Measurements from ENCODE around the gene DNAJC5.
"Not testable (repeated sequence)": the region's sequence is repeated elsewhere in the genome, so short reads cannot be mapped to it uniquely, and the experiment has no call there.

The DNAJC5 gene

DNA sequence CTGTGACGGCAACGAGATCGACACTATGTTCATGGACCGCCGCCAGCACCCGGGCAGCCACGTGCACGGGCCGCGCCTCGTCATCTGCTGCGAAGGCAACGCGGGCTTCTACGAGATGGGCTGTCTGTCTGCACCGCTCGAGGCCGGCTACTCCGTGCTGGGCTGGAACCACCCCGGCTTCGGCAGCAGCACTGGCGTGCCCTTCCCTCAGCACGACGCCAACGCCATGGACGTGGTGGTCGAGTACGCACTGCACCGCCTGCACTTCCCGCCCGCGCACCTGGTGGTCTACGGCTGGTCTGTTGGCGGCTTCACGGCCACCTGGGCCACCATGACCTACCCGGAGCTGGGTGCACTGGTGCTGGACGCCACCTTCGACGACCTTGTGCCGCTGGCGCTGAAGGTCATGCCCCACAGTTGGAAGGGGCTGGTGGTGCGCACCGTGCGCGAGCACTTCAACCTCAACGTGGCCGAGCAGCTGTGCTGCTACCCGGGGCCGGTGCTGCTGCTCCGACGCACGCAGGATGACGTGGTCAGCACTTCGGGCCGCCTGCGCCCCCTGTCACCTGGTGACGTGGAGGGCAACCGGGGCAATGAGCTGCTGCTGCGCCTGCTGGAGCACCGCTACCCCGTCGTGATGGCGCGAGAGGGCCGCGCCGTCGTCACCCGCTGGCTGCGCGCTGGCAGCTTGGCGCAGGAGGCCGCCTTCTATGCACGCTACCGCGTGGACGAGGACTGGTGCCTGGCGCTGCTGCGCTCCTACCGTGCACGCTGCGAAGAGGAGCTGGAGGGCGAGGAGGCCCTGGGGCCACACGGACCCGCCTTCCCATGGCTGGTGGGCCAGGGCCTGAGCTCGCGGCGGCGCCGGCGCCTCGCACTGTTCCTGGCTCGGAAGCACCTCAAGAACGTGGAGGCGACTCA lies 32.7 kb upstream of the DNAJC5 start:
- no peak overlapping the region for H3K4me3 ChIP-seq (ENCODE audit: control insufficient read depth, low read depth, low read length)
- no peak for DNase-seq (ENCODE audit: low read depth)
- TF ChIP-seq, protein P1, sequence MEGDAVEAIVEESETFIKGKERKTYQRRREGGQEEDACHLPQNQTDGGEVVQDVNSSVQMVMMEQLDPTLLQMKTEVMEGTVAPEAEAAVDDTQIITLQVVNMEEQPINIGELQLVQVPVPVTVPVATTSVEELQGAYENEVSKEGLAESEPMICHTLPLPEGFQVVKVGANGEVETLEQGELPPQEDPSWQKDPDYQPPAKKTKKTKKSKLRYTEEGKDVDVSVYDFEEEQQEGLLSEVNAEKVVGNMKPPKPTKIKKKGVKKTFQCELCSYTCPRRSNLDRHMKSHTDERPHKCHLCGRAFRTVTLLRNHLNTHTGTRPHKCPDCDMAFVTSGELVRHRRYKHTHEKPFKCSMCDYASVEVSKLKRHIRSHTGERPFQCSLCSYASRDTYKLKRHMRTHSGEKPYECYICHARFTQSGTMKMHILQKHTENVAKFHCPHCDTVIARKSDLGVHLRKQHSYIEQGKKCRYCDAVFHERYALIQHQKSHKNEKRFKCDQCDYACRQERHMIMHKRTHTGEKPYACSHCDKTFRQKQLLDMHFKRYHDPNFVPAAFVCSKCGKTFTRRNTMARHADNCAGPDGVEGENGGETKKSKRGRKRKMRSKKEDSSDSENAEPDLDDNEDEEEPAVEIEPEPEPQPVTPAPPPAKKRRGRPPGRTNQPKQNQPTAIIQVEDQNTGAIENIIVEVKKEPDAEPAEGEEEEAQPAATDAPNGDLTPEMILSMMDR (IDR thresholded peaks at IDR 0.05; ENCODE audit: control insufficient read depth, insufficient read depth, low read depth, low read length, missing control alignments): no peak

DNA sequence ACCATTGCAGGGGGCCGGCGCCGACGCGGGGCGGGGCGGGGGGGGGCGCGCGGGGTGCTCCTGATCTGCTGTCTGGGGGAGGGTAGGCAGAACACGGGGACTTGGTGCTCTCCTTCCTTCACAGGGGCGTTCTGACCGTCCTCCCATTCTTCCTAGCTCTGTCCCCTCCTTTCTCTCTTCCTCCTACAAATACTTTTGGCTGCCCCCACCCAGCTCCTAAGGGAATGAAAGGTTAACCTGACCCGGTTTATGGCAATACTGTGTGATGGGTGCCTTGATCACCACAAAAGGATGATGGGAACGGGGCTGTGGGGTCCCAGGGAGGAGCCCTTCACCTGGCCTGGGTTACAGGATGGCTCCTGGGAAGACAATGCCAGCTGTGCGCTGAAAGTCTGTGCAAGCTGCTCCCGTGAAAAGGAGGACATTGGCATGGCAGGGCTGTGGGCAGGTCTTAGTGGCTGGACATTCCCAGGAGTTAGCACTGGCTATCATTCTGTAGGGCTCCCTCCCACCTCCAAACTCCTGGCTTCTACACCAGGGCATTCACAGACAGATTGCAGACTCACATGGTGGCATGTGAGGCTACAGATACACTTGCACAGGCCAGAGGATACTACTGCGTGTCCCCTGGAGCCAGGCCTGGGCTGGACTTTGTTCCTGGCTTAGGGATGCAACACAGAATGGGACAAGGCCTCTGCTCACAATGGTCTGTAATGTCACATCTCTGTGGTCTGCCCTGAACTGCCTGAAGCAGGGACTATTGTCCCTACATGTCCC lies 31.7 kb upstream of the DNAJC5 start:
- no peak for DNase-seq (ENCODE audit: low read depth)
- H3K4me3 ChIP-seq (ENCODE audit: control insufficient read depth, low read depth, low read length): peak overlapping the region; percentile 100; the same call in 1 of the 2 replicates
- TF ChIP-seq, protein P1 (IDR thresholded peaks at IDR 0.05; ENCODE audit: control insufficient read depth, insufficient read depth, low read depth, low read length, missing control alignments): no peak

DNA sequence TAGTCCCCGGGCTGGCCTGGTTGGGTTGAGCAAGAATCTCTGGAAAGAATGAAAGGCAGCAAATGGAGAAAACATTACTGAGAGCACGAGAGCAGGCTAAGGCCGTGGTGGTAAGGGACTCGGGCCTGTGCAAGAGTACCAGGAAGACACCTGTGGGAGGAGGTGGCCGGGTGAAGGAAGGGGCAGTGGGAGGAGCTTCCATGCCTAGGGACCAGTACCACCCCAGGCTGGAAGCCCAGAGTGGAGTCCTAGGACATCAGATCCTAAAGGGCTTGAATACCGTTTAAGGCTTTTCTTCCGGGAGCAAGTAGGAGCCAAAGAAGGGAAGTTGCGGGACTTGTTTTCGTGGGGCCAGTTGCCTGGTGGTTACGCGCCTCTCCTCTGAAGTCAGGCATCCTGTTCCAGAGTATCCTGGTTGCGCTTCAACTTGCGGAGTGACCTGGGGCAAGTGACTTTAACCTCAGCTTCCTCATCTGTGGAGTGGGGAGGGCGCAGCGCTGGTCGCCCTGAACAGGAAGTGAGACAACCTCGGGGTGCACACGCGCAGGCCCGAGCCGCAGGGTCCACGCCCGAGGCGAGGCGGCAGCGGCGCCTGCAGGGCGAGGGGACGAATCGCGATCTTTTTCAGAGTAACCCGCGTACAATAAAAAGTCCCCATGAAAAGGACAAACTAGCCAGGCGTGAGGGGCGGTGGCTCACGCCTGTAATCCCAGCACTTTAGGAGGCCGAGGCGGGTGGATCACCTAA lies 31.0 kb upstream of the DNAJC5 start:
- peak overlapping the region; percentile 100 for H3K4me3 ChIP-seq (ENCODE audit: control insufficient read depth, low read depth, low read length)
- TF ChIP-seq, protein P1 (IDR thresholded peaks at IDR 0.05; ENCODE audit: control insufficient read depth, insufficient read depth, low read depth, low read length, missing control alignments): peak; percentile 62
- DNase-seq (ENCODE audit: low read depth): peak; percentile 31

DNA sequence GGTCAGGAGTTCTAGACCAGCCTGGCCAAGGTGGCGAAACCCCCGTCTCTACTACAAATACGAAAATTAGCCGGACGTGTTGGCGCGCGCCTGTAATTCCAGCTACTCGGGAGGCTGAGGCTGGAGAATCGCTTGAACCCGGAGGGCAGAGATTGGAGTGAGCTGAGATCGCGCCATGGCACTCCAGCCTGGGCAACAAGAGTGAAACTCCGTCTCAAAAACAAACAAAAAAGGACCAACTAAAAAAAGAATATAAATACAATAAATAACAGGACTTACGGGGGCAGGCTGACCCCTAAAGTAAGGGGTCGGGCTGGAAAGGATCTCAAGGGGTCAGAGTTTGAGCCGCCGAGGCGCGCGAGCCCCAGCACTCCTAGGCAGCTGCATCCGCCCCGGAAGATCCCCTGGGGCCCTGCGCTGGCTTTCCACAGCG lies 30.4 kb upstream of the DNAJC5 start:
- TF ChIP-seq, protein P1 (IDR thresholded peaks at IDR 0.05; ENCODE audit: control insufficient read depth, insufficient read depth, low read depth, low read length, missing control alignments): no peak
- peak overlapping the region; percentile 100 for H3K4me3 ChIP-seq (ENCODE audit: control insufficient read depth, low read depth, low read length)
- no peak for DNase-seq (ENCODE audit: low read depth)

DNA sequence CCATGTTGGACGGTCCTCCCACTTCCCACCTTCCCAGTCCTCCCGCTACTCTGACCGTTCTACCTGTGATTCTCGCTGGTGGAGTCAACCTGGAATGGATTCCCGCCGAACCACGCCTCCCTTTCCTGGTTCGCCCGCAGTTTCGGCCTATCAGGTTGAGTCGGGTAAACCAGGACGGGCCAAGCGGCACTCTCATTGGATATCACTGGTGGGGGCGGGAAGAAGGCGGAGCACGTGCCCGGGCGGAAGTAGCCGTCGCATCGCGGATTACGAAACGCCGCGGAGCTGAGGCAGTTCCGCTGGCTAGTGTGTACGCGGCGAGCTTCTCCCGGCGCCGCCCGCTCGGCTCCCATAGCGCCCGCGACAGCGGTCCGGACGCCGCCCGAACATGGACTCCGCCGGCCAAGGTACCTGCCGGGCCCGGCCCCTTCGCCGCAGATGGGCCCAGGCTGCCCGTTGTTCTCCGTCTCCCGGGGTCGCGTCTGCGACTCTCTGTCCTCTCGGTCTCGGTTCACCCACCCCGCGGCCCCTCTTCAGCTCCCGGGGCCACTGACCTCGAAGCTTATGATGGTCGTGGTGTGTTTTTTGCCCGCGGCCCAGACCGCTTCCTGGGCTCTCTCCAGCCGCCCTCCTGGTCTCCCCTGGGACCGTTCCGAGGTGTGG lies 29.8 kb upstream of the DNAJC5 start, which contains the start of gene TPD52L2:
TSS of gene TPD52L2 (plus strand) at position 293 of the 663 bp plus-strand sequence. CDS start at position 389, 96 bp downstream.
- TF ChIP-seq, protein P1 (IDR thresholded peaks at IDR 0.05; ENCODE audit: control insufficient read depth, insufficient read depth, low read depth, low read length, missing control alignments): no peak
- peak; percentile 87 for DNase-seq (ENCODE audit: low read depth)
- H3K4me3 ChIP-seq (ENCODE audit: control insufficient read depth, low read depth, low read length): peak within 1 kb of the TSS; percentile 100

DNA sequence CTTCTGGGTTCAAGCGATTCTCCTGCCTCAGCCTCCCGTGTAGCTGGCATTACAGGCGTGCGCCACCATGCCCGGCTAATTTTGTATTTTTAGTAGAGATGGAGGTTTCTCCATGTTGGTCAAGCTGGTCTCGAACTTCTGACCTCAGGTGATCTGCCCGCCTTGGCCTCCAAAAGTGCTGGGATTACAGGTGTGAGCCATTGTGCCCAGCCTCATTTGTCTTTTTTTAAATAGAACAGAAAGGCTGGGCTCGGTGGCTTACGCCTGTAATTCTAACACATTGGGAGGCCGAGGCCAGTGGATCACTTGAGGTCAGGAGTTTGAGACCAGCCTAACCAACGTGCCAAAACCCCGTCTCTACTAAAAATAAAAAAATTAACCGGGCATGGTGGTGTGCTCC lies 27.9 kb upstream of the DNAJC5 start:
- H3K4me3 ChIP-seq (ENCODE audit: control insufficient read depth, low read depth, low read length); DNase-seq (ENCODE audit: low read depth): not testable (repeated sequence)
